H1 (cell line): ENCODE measurements around the gene SLC66A2.

ENCODE experiments used
- CEBPB ChIP-seq: IDR thresholded peaks from 2 replicates; pipeline ENCODE4 v1.6.1; 2012; ENCODE audit warnings: low read depth, low read length
- EP300 ChIP-seq, 2 experiments: IDR thresholded peaks; 1 replicate in 1 of 2; 2 replicates in 1 of 2; pipeline ENCODE4 v1.6.1; 2011 to 2012; ENCODE audit warnings: low read depth in 2 of 2, low read length in 2 of 2, mild to moderate bottlenecking in 2 of 2, borderline replicate concordance in 1 of 2, inconsistent platforms in 1 of 2, moderate library complexity in 1 of 2
- HDAC6 ChIP-seq: IDR thresholded peaks from one replicate; pipeline ENCODE4 v1.7.1; 2012; ENCODE audit warnings: low read depth, mild to moderate bottlenecking, inconsistent platforms, low read length, moderate library complexity
- RBBP5 ChIP-seq: IDR thresholded peaks from 2 replicates; pipeline ENCODE4 v1.7.1; 2012; ENCODE audit warnings: low read depth, mild to moderate bottlenecking, inconsistent platforms, low read length, moderate library complexity, borderline replicate concordance
- TF ChIP-seq, protein P1 (sequence below), 3 experiments: IDR thresholded peaks; 1 replicate in 2 of 3; 2 replicates in 1 of 3; pipeline versions ENCODE4 v1.5.1 to v1.6.1; 2011; ENCODE audit warnings: low read length in 3 of 3, mild to moderate bottlenecking in 3 of 3, inconsistent platforms in 2 of 3, low read depth in 1 of 3, moderate library complexity in 1 of 3; ENCODE audit not compliant: insufficient read depth in 1 of 3; ENCODE audit errors: control extremely low read depth in 1 of 3

DNA sequence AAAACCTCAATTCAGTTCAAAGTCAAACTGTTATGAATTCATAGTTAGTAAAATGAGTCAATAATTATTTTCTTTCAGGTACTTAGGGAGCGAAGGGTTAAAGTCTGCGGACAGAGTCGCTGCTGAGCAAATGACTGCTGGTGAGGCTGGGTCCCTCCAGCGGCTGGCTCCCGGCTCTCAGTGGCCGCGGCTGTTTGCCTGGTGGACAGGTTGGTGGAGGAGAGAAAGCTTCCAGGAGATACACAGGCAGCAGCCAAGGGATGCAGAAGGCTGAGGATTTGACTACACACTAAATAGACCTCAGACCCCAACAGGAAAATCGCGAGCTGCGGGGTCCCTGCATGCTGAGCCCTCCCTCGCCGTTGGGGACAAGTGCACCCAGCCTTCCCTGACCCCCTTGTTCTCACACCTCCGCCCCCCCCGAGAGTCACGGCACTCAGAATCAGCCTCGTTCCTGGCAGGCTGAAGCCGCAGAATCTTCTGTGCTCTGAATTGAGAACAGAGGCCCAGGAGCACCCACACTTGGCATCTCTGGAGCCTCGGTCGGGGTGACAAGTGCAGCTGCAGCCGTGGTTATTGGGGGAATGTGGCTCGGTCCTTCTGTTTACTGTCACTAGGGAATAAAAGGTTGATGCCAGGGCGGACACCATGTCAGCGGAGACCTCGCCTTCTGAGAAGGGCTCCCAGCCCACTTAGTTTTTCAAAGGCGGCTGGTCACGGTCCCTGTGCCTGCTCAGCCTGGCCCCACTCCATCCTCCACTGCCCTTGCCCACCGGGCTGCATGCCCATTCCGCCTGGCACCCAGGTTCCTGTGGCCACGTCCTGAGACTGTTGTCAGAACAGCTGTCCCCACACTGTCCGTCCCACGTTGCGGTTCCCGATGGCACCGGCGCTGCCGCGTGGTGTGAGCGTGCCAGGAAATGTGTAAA lies 74.0 kb downstream of the SLC66A2 start:
- TF ChIP-seq CEBPB (no peak), EP300 (IDR thresholded peaks at IDR 0.05; ENCODE audit: borderline replicate concordance in 1 of 2, low read depth in 2 of 2, low read length in 2 of 2) (no peak), RBBP5 (no peak), HDAC6 (no peak)
- TF ChIP-seq, protein P1, sequence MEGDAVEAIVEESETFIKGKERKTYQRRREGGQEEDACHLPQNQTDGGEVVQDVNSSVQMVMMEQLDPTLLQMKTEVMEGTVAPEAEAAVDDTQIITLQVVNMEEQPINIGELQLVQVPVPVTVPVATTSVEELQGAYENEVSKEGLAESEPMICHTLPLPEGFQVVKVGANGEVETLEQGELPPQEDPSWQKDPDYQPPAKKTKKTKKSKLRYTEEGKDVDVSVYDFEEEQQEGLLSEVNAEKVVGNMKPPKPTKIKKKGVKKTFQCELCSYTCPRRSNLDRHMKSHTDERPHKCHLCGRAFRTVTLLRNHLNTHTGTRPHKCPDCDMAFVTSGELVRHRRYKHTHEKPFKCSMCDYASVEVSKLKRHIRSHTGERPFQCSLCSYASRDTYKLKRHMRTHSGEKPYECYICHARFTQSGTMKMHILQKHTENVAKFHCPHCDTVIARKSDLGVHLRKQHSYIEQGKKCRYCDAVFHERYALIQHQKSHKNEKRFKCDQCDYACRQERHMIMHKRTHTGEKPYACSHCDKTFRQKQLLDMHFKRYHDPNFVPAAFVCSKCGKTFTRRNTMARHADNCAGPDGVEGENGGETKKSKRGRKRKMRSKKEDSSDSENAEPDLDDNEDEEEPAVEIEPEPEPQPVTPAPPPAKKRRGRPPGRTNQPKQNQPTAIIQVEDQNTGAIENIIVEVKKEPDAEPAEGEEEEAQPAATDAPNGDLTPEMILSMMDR (IDR thresholded peaks at IDR 0.05; ENCODE audit: control extremely low read depth in 1 of 3, insufficient read depth in 1 of 3, low read depth in 1 of 3, low read length in 3 of 3): no peak
